Muscle layer of colon (tissue), 2 donors: ENCODE data around the gene FSCN2.
"Not testable (repeated sequence)": the region's sequence is repeated elsewhere in the genome, so short reads cannot be mapped to it uniquely, and the experiment has no call there.

ENCODE experiments used
- H3K27ac ChIP-seq: one replicate; pipeline ENCODE4 v1.7.0; 2013; ENCODE audit warnings: low read depth, mild to moderate bottlenecking, low read length, moderate library complexity
- H3K27me3 ChIP-seq, 2 donors: one replicate each; pipeline ENCODE4 v1.7.0; 2013; ENCODE audit warnings: low read length in 2 of 2, mild to moderate bottlenecking in 2 of 2; ENCODE audit not compliant: insufficient read depth in 2 of 2, control insufficient read depth in 1 of 2
- H3K36me3 ChIP-seq: one replicate; pipeline ENCODE4 v1.7.0; 2013; ENCODE audit warnings: mild to moderate bottlenecking, low read length; ENCODE audit not compliant: insufficient read depth
- H3K4me1 ChIP-seq: one replicate; pipeline ENCODE4 v1.7.0; 2013; ENCODE audit warnings: mild to moderate bottlenecking, low read length; ENCODE audit not compliant: insufficient read depth
- H3K4me3 ChIP-seq, 2 donors: one replicate each; pipeline ENCODE4 v1.7.0; 2013; ENCODE audit warnings: low read length in 2 of 2, low read depth in 1 of 2, mild to moderate bottlenecking in 1 of 2, moderate library complexity in 1 of 2
- H3K9ac ChIP-seq: one replicate; pipeline ENCODE4 v1.7.0; 2013; ENCODE audit warnings: low read length
- H3K9me3 ChIP-seq: one replicate; pipeline ENCODE4 v1.7.0; 2013; ENCODE audit warnings: mild to moderate bottlenecking, low read length
- donor health status: abdominal sarcoma.
- donor health status: Adenocarcinoma of cecum.

FSCN2 gene

GRCh38 chr17:81582341-81582740, 54.2 kb downstream of the FSCN2 start:
- Histone ChIP-seq H3K4me1 (no peaks in the 10 kb centered on the region), H3K4me3 (no peak overlapping the region), H3K36me3 (peaks cover 62% of the 10 kb centered on the region), H3K27me3 (no peaks in the 10 kb centered on the region), H3K9me3 (no peaks in the 10 kb centered on the region), H3K9ac (no peak overlapping the region), H3K27ac (no peak overlapping the region)

GRCh38 chr17:81582749-81583148, 54.6 kb downstream of the FSCN2 start:
- no peak overlapping the region for H3K27ac ChIP-seq
- H3K9me3 ChIP-seq: no peaks in the 10 kb centered on the region
- H3K27me3 ChIP-seq: no peaks in the 10 kb centered on the region
- H3K9ac ChIP-seq: no peak overlapping the region
- no peak overlapping the region for H3K4me3 ChIP-seq
- no peaks in the 10 kb centered on the region for H3K4me1 ChIP-seq
- peaks cover 64% of the 10 kb centered on the region for H3K36me3 ChIP-seq

- Histone ChIP-seq H3K9me3 (no peaks in the 10 kb centered on the region), H3K4me1 (no peaks in the 10 kb centered on the region), H3K36me3 (peaks cover 74% of the 10 kb centered on the region), H3K27me3 (no peaks in the 10 kb centered on the region), H3K9ac (no peak overlapping the region), H3K4me3 (no peak overlapping the region), H3K27ac (no peak overlapping the region)
Measured at GRCh38 chr17:81583589-81584342, 55.6 kb downstream of the FSCN2 start.

- H3K27me3 ChIP-seq, H3K4me3 ChIP-seq, H3K9me3 ChIP-seq, H3K27ac ChIP-seq, H3K4me1 ChIP-seq, H3K9ac ChIP-seq: not testable (repeated sequence)
- peaks cover 77% of the 10 kb centered on the region for H3K36me3 ChIP-seq
Measured at GRCh38 chr17:81584771-81585170, 56.6 kb downstream of the FSCN2 start.

GRCh38 chr17:81586096-81586495, 57.9 kb downstream of the FSCN2 start:
- no peaks in the 10 kb centered on the region for H3K27me3 ChIP-seq
- H3K4me1 ChIP-seq: no peaks in the 10 kb centered on the region
- H3K4me3 ChIP-seq: no peak overlapping the region
- H3K9me3 ChIP-seq: no peaks in the 10 kb centered on the region
- no peak overlapping the region for H3K27ac ChIP-seq
- peaks cover 86% of the 10 kb centered on the region for H3K36me3 ChIP-seq
- no peak overlapping the region for H3K9ac ChIP-seq
